Measurements from ENCODE around the gene PTH2. TPM values are rescaled to one million over a fixed set of nuclear protein-coding genes. Genes with fewer than 3 reads are reported as not detected.
"Not testable (repeated sequence)": the region's sequence is repeated elsewhere in the genome, so short reads cannot be mapped to it uniquely, and the experiment has no call there.

The PTH2 gene
- total RNA-seq, 4 donors from 2014 or later: not detected

DNA sequence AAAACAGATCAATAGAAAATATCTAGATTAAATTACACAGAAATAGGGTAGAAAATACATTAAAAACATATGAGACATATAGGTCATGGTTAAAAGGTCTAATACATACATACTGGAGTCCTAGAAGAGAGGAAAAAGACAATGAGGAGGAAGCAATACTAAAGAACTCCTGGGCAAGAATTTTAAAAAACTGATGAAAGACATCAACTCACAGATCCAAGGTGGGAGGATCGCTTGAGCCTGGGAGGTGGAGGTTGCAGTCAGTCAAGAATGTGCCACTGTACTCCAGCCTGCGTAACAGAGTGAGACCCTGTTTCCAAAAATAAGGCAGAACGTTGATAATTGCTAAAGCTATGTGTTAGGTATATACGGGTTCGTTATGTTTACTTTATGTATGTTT, 40.6 kb downstream of the PTH2 start:
- DNase-seq: no peak
- H3K27ac ChIP-seq: no peak overlapping the region
- H3K36me3 ChIP-seq: no peaks in the 10 kb centered on the region
- TF ChIP-seq, protein P1, sequence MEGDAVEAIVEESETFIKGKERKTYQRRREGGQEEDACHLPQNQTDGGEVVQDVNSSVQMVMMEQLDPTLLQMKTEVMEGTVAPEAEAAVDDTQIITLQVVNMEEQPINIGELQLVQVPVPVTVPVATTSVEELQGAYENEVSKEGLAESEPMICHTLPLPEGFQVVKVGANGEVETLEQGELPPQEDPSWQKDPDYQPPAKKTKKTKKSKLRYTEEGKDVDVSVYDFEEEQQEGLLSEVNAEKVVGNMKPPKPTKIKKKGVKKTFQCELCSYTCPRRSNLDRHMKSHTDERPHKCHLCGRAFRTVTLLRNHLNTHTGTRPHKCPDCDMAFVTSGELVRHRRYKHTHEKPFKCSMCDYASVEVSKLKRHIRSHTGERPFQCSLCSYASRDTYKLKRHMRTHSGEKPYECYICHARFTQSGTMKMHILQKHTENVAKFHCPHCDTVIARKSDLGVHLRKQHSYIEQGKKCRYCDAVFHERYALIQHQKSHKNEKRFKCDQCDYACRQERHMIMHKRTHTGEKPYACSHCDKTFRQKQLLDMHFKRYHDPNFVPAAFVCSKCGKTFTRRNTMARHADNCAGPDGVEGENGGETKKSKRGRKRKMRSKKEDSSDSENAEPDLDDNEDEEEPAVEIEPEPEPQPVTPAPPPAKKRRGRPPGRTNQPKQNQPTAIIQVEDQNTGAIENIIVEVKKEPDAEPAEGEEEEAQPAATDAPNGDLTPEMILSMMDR (IDR thresholded peaks at IDR 0.05): no peak
- no peak for TF ChIP-seq POLR2A (IDR thresholded peaks at IDR 0.05)
- no peak overlapping the region for H3K4me3 ChIP-seq (replicated peaks in 1 of 3)
- 94% methylated on average over 5 of the region's 5 CpGs for WGBS, 2 donors
- H3K9me3 ChIP-seq: no peaks in the 10 kb centered on the region
- no peaks in the 10 kb centered on the region for H3K4me1 ChIP-seq
- intact Hi-C loops (cut with DNase I): no loop called here
- no peaks in the 10 kb centered on the region for H3K27me3 ChIP-seq

DNA sequence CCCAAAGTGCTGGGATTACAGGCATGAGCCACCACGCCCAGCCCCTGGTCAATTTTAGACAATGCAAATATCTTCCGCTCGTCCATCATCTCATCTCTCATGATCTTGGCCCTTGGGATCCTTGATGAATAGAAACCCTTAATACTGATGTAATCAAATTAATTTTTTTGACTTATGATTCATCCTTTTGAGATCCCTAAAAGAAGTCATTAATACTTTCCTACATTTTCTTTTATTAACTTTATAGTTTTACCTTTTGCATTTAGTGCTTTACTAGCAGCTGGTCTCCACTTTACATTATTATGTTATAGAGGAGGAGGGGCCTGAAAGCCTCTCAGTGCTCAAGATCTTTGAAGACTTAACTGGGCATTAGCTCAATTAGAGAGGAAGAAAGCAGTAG, 42.9 kb downstream of the PTH2 start:
- Histone ChIP-seq H3K27me3 (no peaks in the 10 kb centered on the region), H3K36me3 (no peaks in the 10 kb centered on the region), H3K4me1 (no peaks in the 10 kb centered on the region), H3K9me3 (no peaks in the 10 kb centered on the region), H3K27ac (no peak overlapping the region), H3K4me3 (replicated peaks in 1 of 3) (no peak overlapping the region)
- intact Hi-C loops (cut with DNase I): no loop called here
- TF ChIP-seq, protein P1 (IDR thresholded peaks at IDR 0.05): no peak
- no peak for TF ChIP-seq POLR2A (IDR thresholded peaks at IDR 0.05)
- WGBS, 2 donors: 93 to 94% methylated on average over 3 of the region's 3 CpGs
- DNase-seq: no peak

DNA sequence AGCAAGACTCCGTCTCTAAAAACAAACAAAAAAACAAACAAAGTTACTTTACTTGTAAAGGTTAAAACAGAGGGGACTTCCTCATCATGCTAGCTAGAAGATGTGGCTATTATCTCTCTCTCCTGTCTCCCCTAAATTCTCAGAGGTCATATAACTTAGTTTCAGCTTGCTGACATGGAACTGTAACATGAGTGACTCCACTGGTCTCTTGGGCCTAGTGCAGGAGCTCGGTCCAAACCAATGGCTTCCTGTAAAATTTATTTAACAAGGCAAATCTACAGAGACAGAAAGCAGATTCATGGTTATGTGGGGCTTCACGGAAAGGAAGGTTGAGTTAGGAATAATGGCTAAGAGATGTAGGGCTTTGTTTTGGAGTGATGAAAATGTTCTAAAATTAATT, 44.7 kb downstream of the PTH2 start:
- no peaks in the 10 kb centered on the region for H3K9me3 ChIP-seq
- H3K4me1 ChIP-seq: no peaks in the 10 kb centered on the region
- 72 to 76% methylated on average over 3 of the region's 3 CpGs for WGBS, 2 donors
- H3K4me3 ChIP-seq (replicated peaks in 1 of 3): no peak overlapping the region
- H3K36me3 ChIP-seq: no peaks in the 10 kb centered on the region
- no peaks in the 10 kb centered on the region for H3K27me3 ChIP-seq
- TF ChIP-seq, protein P1 (IDR thresholded peaks at IDR 0.05): no peak
- TF ChIP-seq POLR2A (IDR thresholded peaks at IDR 0.05): no peak
- no peak overlapping the region for H3K27ac ChIP-seq
- DNase-seq: no peak
- intact Hi-C loops (cut with DNase I): no loop called here

DNA sequence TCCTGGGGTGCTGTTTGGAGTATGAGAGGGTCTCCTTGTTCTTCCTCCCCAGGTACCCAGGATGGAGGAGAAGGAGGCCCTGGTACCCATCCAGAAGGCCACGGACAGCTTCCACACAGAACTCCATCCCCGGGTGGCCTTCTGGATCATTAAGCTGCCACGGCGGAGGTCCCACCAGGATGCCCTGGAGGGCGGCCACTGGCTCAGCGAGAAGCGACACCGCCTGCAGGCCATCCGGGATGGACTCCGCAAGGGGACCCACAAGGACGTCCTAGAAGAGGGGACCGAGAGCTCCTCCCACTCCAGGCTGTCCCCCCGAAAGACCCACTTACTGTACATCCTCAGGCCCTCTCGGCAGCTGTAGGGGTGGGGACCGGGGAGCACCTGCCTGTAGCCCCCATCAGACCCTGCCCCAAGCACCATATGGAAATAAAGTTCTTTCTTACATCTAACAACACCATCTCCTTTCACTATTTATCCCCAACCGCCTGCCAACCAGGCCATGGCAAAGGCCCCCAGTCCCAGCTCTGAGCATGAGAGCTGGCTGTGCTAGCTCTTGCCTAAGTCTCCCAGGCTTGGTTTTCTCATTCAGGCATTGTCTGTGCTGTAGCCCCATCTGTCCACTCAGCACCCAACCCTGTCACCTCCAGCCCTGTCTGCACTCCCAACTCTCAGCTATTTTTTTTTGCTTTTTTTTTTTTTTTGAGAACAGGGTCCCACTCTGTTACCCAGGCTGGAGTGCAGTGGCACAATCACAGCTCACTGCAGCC, 48.4 kb downstream of the PTH2 start:
- intact Hi-C loops (cut with DNase I): no loop called here
- TF ChIP-seq, protein P1 (IDR thresholded peaks at IDR 0.05): no peak
- TF ChIP-seq POLR2A (IDR thresholded peaks at IDR 0.05): no peak
- Histone ChIP-seq H3K4me3 (replicated peaks in 1 of 3) (no peak overlapping the region), H3K27ac (no peak overlapping the region), H3K36me3 (no peaks in the 10 kb centered on the region), H3K4me1 (no peaks in the 10 kb centered on the region), H3K9me3 (no peaks in the 10 kb centered on the region), H3K27me3 (no peaks in the 10 kb centered on the region)
- DNase-seq: no peak
- 94 to 95% methylated on average over 6 to 15 of the region's 16 CpGs for WGBS, 2 donors

DNA sequence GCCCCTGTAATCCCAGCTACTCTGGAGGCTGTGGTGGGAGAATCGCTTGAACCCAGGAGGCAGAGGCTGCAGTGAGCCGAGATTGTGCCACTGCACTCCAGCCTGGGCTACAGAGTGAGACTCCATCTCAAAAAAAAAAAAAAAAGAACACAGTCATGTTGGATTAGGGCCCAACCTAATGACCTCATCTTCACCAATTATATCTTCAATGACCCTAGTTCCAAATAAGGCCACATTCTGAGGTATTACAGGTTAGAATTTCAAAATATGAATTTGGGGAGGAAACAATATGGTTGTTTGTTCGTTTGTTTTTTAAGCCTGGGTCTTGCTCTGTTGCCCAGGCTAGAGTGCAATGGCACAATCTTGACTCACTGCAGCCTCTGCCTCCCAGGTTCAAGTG, 50.1 kb downstream of the PTH2 start:
- H3K4me3 ChIP-seq (replicated peaks in 1 of 3); intact Hi-C loops (cut with DNase I); DNase-seq; H3K36me3 ChIP-seq; H3K4me1 ChIP-seq; H3K27ac ChIP-seq; H3K9me3 ChIP-seq; H3K27me3 ChIP-seq: not testable (repeated sequence)
- 76 to 84% methylated on average over 3 of the region's 3 CpGs for WGBS, 2 donors

Other genes with a start within 250 kb of the PTH2 start
- 1 to 10 TPM in 2 of 4 donors, under 1 TPM in 2; 0.24 to 7.8 (median 1.4) TPM for gene SLC6A16, start 98.2 kb downstream of the PTH2 start, total RNA-seq
- 1 to 10 TPM; 2.1 to 9.7 (median 5.4) TPM for gene CD37, start 88.0 kb downstream of the PTH2 start, total RNA-seq
- 10 to 100 TPM in 3 of 4 donors, 1 to 10 TPM in 1; 6.9 to 19.5 (median 13.7) TPM for gene TEAD2, start 61.0 kb downstream of the PTH2 start, total RNA-seq
- 1 to 10 TPM in 1 of 4 donors, not detected in 3; 1.3 TPM for gene DKKL1, start 59.6 kb downstream of the PTH2 start, total RNA-seq
- gene KASH5, start 35.2 kb downstream of the PTH2 start, total RNA-seq: 1 to 10 TPM in 1 of 4 donors, not detected in 3; 1.3 TPM
- not detected for gene GFY, start 1.9 kb upstream of the PTH2 start, total RNA-seq
- gene SLC17A7, start 18.1 kb upstream of the PTH2 start, total RNA-seq: 1 to 10 TPM in 3 of 4 donors, under 1 TPM in 1; 0.73 to 1.5 (median 1.3) TPM
- gene PIH1D1, start 28.4 kb upstream of the PTH2 start, total RNA-seq: 100 to 1,000 TPM in 2 of 4 donors, 10 to 100 TPM in 2; 69.7 to 125 (median 99.8) TPM
- gene ALDH16A1, start 29.8 kb upstream of the PTH2 start, total RNA-seq: 10 to 100 TPM; 32.5 to 39.5 (median 34.2) TPM
- gene FLT3LG, start 50.8 kb upstream of the PTH2 start, total RNA-seq: 1 to 10 TPM; 2.8 to 7.3 (median 6.3) TPM
- 1,000 to 10,000 TPM; 1,542 to 2,853 (median 2,123) TPM for gene RPL13A, start 64.2 kb upstream of the PTH2 start, total RNA-seq
- gene RPS11, start 73.0 kb upstream of the PTH2 start, total RNA-seq: 1,000 to 10,000 TPM; 1,543 to 4,390 (median 2,518) TPM
- 100 to 1,000 TPM; 149 to 248 (median 180) TPM for gene FCGRT, start 89.2 kb upstream of the PTH2 start, total RNA-seq
- 10 to 100 TPM in 3 of 4 donors, 1 to 10 TPM in 1; 9.7 to 12.6 (median 11.3) TPM for gene RCN3, start 104.6 kb upstream of the PTH2 start, total RNA-seq
- 10 to 100 TPM; 46.1 to 94.6 (median 64.7) TPM for gene NOSIP, start 157.1 kb upstream of the PTH2 start, total RNA-seq
- 10 to 100 TPM in 3 of 4 donors, 1 to 10 TPM in 1; 8.9 to 29.6 (median 25.0) TPM for gene PRRG2, start 157.9 kb upstream of the PTH2 start, total RNA-seq
- 10 to 100 TPM in 3 of 4 donors, 1 to 10 TPM in 1; 7.3 to 15.6 (median 12.4) TPM for gene PRR12, start 167.7 kb upstream of the PTH2 start, total RNA-seq
- gene RRAS, start 216.7 kb upstream of the PTH2 start, total RNA-seq: 10 to 100 TPM; 24.0 to 44.5 (median 28.8) TPM
- gene SCAF1, start 218.8 kb upstream of the PTH2 start, total RNA-seq: 10 to 100 TPM; 17.5 to 38.4 (median 25.8) TPM
- 10 to 100 TPM; 41.5 to 62.5 (median 52.3) TPM for gene IRF3, start 242.4 kb upstream of the PTH2 start, total RNA-seq
- 1 to 10 TPM; 4.7 to 8.1 (median 7.2) TPM for gene BCL2L12, start 242.5 kb upstream of the PTH2 start, total RNA-seq

All from thyroid gland (tissue), 4 donors.